ENCODE data around the gene ZNF213.

Gene ZNF213

GRCh38 chr16:3101018-3101840, 33.6 kb upstream of the ZNF213 start:
- no peak for DNase-seq

- no peak for DNase-seq
These were observed 32.9 kb upstream of the ZNF213 start for GRCh38 chr16:3101841-3102470.

- peak; percentile 54 for DNase-seq
These were observed 28.5 kb upstream of the ZNF213 start for GRCh38 chr16:3106205-3106928.

GRCh38 chr16:3112058-3112880, 22.6 kb upstream of the ZNF213 start, which contains the start of gene ZNF205:
ZNF205 (plus strand) TSS chr16:3112586; CDS start chr16:3113431, 845 bp downstream.
- DNase-seq = peak; percentile 52

GRCh38 chr16:3112881-3113574, 21.8 kb upstream of the ZNF213 start:
- DNase-seq = no peak

GRCh38 chr16:3113765-3114479, 20.9 kb upstream of the ZNF213 start:
- DNase-seq = no peak

- DNase-seq = no peak
These were observed 19.8 kb upstream of the ZNF213 start for GRCh38 chr16:3115003-3115402.

GRCh38 chr16:3115561-3115960, 19.3 kb upstream of the ZNF213 start:
- DNase-seq = no peak

- no peak for DNase-seq
These were observed 16.5 kb upstream of the ZNF213 start for GRCh38 chr16:3118204-3118790.

- DNase-seq = no peak
These were observed 16.0 kb upstream of the ZNF213 start for GRCh38 chr16:3118846-3119245.

GRCh38 chr16:3119286-3119685, 15.5 kb upstream of the ZNF213 start:
- no peak for DNase-seq

- no peak for DNase-seq
These were observed 15.0 kb upstream of the ZNF213 start for GRCh38 chr16:3119701-3120408.

- DNase-seq = no peak
These were observed 14.4 kb upstream of the ZNF213 start for GRCh38 chr16:3120435-3120834.

GRCh38 chr16:3121851-3122467, 12.9 kb upstream of the ZNF213 start:
- DNase-seq = peak; percentile 49

- no peak for DNase-seq
These were observed 11.8 kb upstream of the ZNF213 start for GRCh38 chr16:3122926-3123570.

- DNase-seq = peak; percentile 89
These were observed 10.6 kb upstream of the ZNF213 start for GRCh38 chr16:3123986-3124886.

- DNase-seq = no peak
These were observed 7.1 kb upstream of the ZNF213 start for GRCh38 chr16:3127745-3128144.

Measured in NCI-H1694 (cell line).